Middle frontal gyrus (tissue), 1 donor: ENCODE results near the gene TBC1D22A.

Experiments used
- DNase-seq: peaks from one replicate; pipeline ENCODE4 v3.0.0-alpha.2; 2015; ENCODE audit warnings: low spot score; ENCODE audit errors: extremely low spot score

The TBC1D22A gene

GRCh38 chr22:46991666-46992065 is 229.2 kb downstream of the TBC1D22A start:
- no peak for DNase-seq

GRCh38 chr22:46992121-46992731 is 229.8 kb downstream of the TBC1D22A start:
- no peak for DNase-seq

- no peak for DNase-seq
Observed at GRCh38 chr22:46993633-46994032, 231.2 kb downstream of the TBC1D22A start.

- no peak for DNase-seq
Observed at GRCh38 chr22:46994265-46994664, 231.8 kb downstream of the TBC1D22A start.

GRCh38 chr22:46994983-46995382 is 232.5 kb downstream of the TBC1D22A start:
- no peak for DNase-seq

GRCh38 chr22:46995501-46996360 is 233.3 kb downstream of the TBC1D22A start:
- no peak for DNase-seq

GRCh38 chr22:46996595-46997310 is 234.3 kb downstream of the TBC1D22A start:
- DNase-seq = no peak

- no peak for DNase-seq
Observed at GRCh38 chr22:46997311-46997970, 235.0 kb downstream of the TBC1D22A start.

- DNase-seq = no peak
Observed at GRCh38 chr22:46998331-46998730, 235.9 kb downstream of the TBC1D22A start.

GRCh38 chr22:47000256-47000655 is 237.8 kb downstream of the TBC1D22A start:
- no peak for DNase-seq

- no peak for DNase-seq
Observed at GRCh38 chr22:47000888-47001287, 238.4 kb downstream of the TBC1D22A start.

- no peak for DNase-seq
Observed at GRCh38 chr22:47001288-47001687, 238.8 kb downstream of the TBC1D22A start.

- no peak for DNase-seq
Observed at GRCh38 chr22:47002692-47003091, 240.2 kb downstream of the TBC1D22A start.

- DNase-seq = no peak
Observed at GRCh38 chr22:47005506-47006408, 243.3 kb downstream of the TBC1D22A start.

GRCh38 chr22:47006433-47006832 is 244.0 kb downstream of the TBC1D22A start:
- no peak for DNase-seq

GRCh38 chr22:47006869-47007268 is 244.4 kb downstream of the TBC1D22A start:
- no peak for DNase-seq

GRCh38 chr22:47007496-47007895 is 245.0 kb downstream of the TBC1D22A start:
- DNase-seq = no peak

- no peak for DNase-seq
Observed at GRCh38 chr22:47008208-47008885, 245.9 kb downstream of the TBC1D22A start.

GRCh38 chr22:47009304-47010101 is 247.1 kb downstream of the TBC1D22A start:
- no peak for DNase-seq
